Measurements from ENCODE around the gene MTERF2.

MTERF2 gene

GRCh38 chr12:106953352-106954250 lies 33.3 kb downstream of the MTERF2 start:
- no peak for DNase-seq

- no peak for DNase-seq
These were observed 36.4 kb downstream of the MTERF2 start for GRCh38 chr12:106950591-106950990.

GRCh38 chr12:106947461-106947860 lies 39.5 kb downstream of the MTERF2 start:
- no peak for DNase-seq

- DNase-seq, result no peak
These were observed 41.6 kb downstream of the MTERF2 start for GRCh38 chr12:106945261-106945851.

GRCh38 chr12:106942775-106943174 lies 44.2 kb downstream of the MTERF2 start:
- DNase-seq, result no peak

- DNase-seq, result no peak
These were observed 45.3 kb downstream of the MTERF2 start for GRCh38 chr12:106941481-106942156.

GRCh38 chr12:106934277-106934676 lies 52.7 kb downstream of the MTERF2 start:
- DNase-seq, result no peak

Measured in effector CD4-positive, alpha-beta T cell (primary cell).